PC-9 (cell line): Measurements from ENCODE around the gene RAF1. TPM values are rescaled to one million over a fixed set of nuclear protein-coding genes. Genes with fewer than 3 reads are reported as not detected.

Experiments used
- BruUV-seq: library from RNA; stranded (reverse); fragments of 400-500 nt; replicated peaks from 2 replicates; lab custom pipeline; 2021; lab: Mats Ljungman, UMichigan
- CTCF ChIA-PET: fragments of 300-600 bp; sonication (Branson Sonifier 250); formaldehyde crosslinking; loops from one replicate; lab custom pipeline; 2022; ENCODE audit warnings: antibody characterized with exemption; lab: Charles Lee
- POLR2A ChIA-PET: fragments of 300-600 bp; sonication (Branson Sonifier 250); formaldehyde crosslinking; loops from one replicate; lab custom pipeline; 2022; ENCODE audit warnings: antibody characterized with exemption; ENCODE audit not compliant: unreplicated experiment; lab: Charles Lee
- DNase-seq, 2 experiments: peaks; one replicate each; pipeline versions ENCODE4 v3.0.0 to v3.0.0-alpha.2; 2015 to 2022; ENCODE audit warnings: mixed read lengths in 1 of 2
- H2AFZ ChIP-seq: fragments of 200-600 bp; sonication (generic); 2 replicates; pipeline ENCODE4 v1.8.1; 2017; ENCODE audit warnings: antibody characterized with exemption
- H3F3A ChIP-seq: fragments of 200-600 bp; sonication (generic); 2 replicates; pipeline ENCODE4 v1.8.1; 2017; ENCODE audit warnings: antibody characterized with exemption, mild to moderate bottlenecking, low read depth; ENCODE audit not compliant: insufficient read depth
- H3K27ac ChIP-seq: fragments of 200-600 bp; sonication (generic); 2 replicates; pipeline ENCODE4 v1.6.1; 2016; ENCODE audit warnings: mixed run types
- H3K27me3 ChIP-seq: fragments of 200-600 bp; sonication (generic); 2 replicates; pipeline ENCODE4 v1.6.1; 2016; ENCODE audit warnings: low read depth, mixed run types; ENCODE audit not compliant: insufficient read depth
- H3K36me3 ChIP-seq: fragments of 200-600 bp; sonication (generic); 2 replicates; pipeline ENCODE4 v1.6.1; 2016; ENCODE audit warnings: low read depth, mixed run types
- H3K4me1 ChIP-seq: fragments of 200-600 bp; sonication (generic); replicated peaks from 2 replicates; pipeline ENCODE4 v1.6.1; 2016; ENCODE audit warnings: mixed run types; ENCODE audit not compliant: insufficient read depth
- H3K4me2 ChIP-seq: fragments of 200-600 bp; sonication (generic); 2 replicates; pipeline ENCODE4 v1.6.1; 2017; ENCODE audit warnings: mixed run types
- H3K4me3 ChIP-seq: fragments of 200-600 bp; sonication (generic); 2 replicates; pipeline ENCODE4 v1.6.1; 2016; ENCODE audit warnings: mixed run types
- H3K79me2 ChIP-seq: fragments of 200-600 bp; sonication (generic); 2 replicates; pipeline ENCODE4 v1.6.1; 2017; ENCODE audit warnings: low read depth, mixed run types
- H3K9me2 ChIP-seq: fragments of 200-600 bp; sonication (generic); 2 replicates; pipeline ENCODE4 v1.8.1; 2017; ENCODE audit warnings: mild to moderate bottlenecking; ENCODE audit not compliant: insufficient read depth
- H3K9me3 ChIP-seq: fragments of 200-600 bp; sonication (generic); 2 replicates; pipeline ENCODE4 v1.8.1; 2016; ENCODE audit warnings: low read depth; ENCODE audit not compliant: insufficient read depth
- H4K20me1 ChIP-seq: fragments of 200-600 bp; sonication (generic); 2 replicates; pipeline ENCODE4 v1.8.1; 2017; ENCODE audit not compliant: insufficient read depth
- CTCF ChIP-seq: fragments of 200-600 bp; sonication (generic); conservative IDR thresholded peaks from 2 replicates; pipeline ENCODE4 v1.6.1; 2017; ENCODE audit warnings: mixed run types, antibody characterized with exemption, mild to moderate bottlenecking, moderate library complexity
- EZH2 ChIP-seq: fragments of 200-600 bp; sonication (generic); IDR thresholded peaks from 2 replicates; pipeline ENCODE4 v1.8.0; 2017; ENCODE audit warnings: antibody characterized with exemption, low read depth
- intact Hi-C: fragments of 100-400 bp; cut with micrococcal nuclease; formaldehyde crosslinking; loops from one replicate; pipeline ENCODE4 v1.10.0; 2022; ENCODE audit not compliant: unreplicated experiment
- total RNA-seq: library from RNA; stranded (reverse); gene quantifications from 2 replicates; pipeline ENCODE4 v1.2.3, GENCODE V29; 2021

Gene RAF1
- total RNA-seq, 1 experiment from 2014 or later, result 72.4 TPM

- peak; percentile 63 to 71 for DNase-seq
- ChIA-PET CTCF (interaction anchor here (0.5 to 0.7 kb wide), 4 partner anchors 42 to 185 kb away, joined by 3 to 5 read pairs (median 4); no protein-coding TSS in a partner anchor), POLR2A (no interaction called here)
Measured at GRCh38 chr3:12706504-12707253, 42.8 kb upstream of the RAF1 start.

DNA sequence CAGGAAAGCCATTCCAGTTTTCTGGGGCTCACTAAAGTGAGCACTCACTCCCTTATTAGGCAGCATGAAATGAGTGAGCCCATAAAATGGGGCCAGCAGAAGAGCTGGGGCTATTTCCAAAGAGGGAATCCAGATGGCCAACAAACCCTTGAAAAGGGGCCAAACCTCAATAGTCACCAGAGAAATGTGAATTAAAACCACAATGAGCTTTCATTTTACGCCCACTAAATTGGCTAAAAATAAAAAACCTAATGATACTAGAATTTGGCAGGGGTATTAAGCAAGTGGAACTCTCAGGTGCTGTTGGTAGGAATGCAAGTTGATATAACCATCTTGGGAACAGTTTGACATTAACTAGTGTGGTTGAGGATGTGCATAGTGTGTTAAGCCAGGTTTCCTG, 42.1 kb upstream of the RAF1 start:
- BruUV-seq, result no TSS peak
- Histone ChIP-seq H3K9me2 (no peaks in the 10 kb centered on the region), H3F3A (peaks cover 9% of the 10 kb centered on the region; the same call in 1 of the 2 replicates), H3K9me3 (no peaks in the 10 kb centered on the region), H3K27me3 (no peaks in the 10 kb centered on the region), H4K20me1 (no peaks in the 10 kb centered on the region), H3K4me1 (peaks cover 21% of the 10 kb centered on the region), H3K4me3 (no peak overlapping the region), H3K79me2 (no peaks in the 10 kb centered on the region), H2AFZ (no peak overlapping the region), H3K27ac (no peak overlapping the region), H3K36me3 (no peaks in the 10 kb centered on the region), H3K4me2 (no peak overlapping the region)
- TF ChIP-seq CTCF (no peak), EZH2 (no peak)
- POLR2A ChIA-PET, result no interaction called here
- no peak for DNase-seq
- intact Hi-C loops, result loop anchor here (1.0 to 10.0 kb wide), 5 partner anchors 44 to 571 kb away; partner anchors contain the start of genes RAF1 and RPL32
- CTCF ChIA-PET, result interaction anchor here (0.7 kb wide), 1 partner anchor 49 kb away, joined by 4 read pairs; no protein-coding TSS in a partner anchor

More at GRCh38 chr3:12706504-12707253, 42.8 kb upstream of the RAF1 start:
- no peak overlapping the region for H3K4me2 ChIP-seq
- no peak overlapping the region for H3K27ac ChIP-seq
- H3K4me1 ChIP-seq, result peaks cover 17% of the 10 kb centered on the region
- H3K4me3 ChIP-seq, result no peak overlapping the region
- no peak overlapping the region for H2AFZ ChIP-seq
- peaks cover 9% of the 10 kb centered on the region; the same call in 1 of the 2 replicates for H3F3A ChIP-seq
- no peaks in the 10 kb centered on the region for H3K27me3 ChIP-seq
- TF ChIP-seq EZH2 (no peak), CTCF (peak; percentile 85)
- H3K9me3 ChIP-seq, result no peaks in the 10 kb centered on the region
- no peaks in the 10 kb centered on the region for H3K9me2 ChIP-seq
- intact Hi-C loops, result loop anchor here (1.0 to 10.0 kb wide), 5 partner anchors 44 to 572 kb away; partner anchors contain the start of genes RAF1 and RPL32
- H3K36me3 ChIP-seq, result no peaks in the 10 kb centered on the region
- no peaks in the 10 kb centered on the region for H4K20me1 ChIP-seq
- no peaks in the 10 kb centered on the region for H3K79me2 ChIP-seq
- BruUV-seq, result no TSS peak

GRCh38 chr3:12705374-12705926, 41.5 kb upstream of the RAF1 start:
- no peak for TF ChIP-seq CTCF
- H3K27me3 ChIP-seq, result no peaks in the 10 kb centered on the region
- no peaks in the 10 kb centered on the region for H3K9me3 ChIP-seq
- no TSS peak for BruUV-seq
- no peaks in the 10 kb centered on the region for H3K9me2 ChIP-seq
- POLR2A ChIA-PET, result no interaction called here
- no peak overlapping the region for H3K27ac ChIP-seq
- DNase-seq, result no peak
- H3K36me3 ChIP-seq, result no peaks in the 10 kb centered on the region
- CTCF ChIA-PET, result no interaction called here
- H3K4me3 ChIP-seq, result no peak overlapping the region
- H2AFZ ChIP-seq, result no peak overlapping the region
- no peaks in the 10 kb centered on the region for H3K79me2 ChIP-seq
- H3K4me2 ChIP-seq, result no peak overlapping the region
- intact Hi-C loops, result loop anchor here (5.0 to 10.0 kb wide), 4 partner anchors 43 to 571 kb away; partner anchors contain the start of gene RAF1
- H3F3A ChIP-seq, result peaks cover 9% of the 10 kb centered on the region; the same call in 1 of the 2 replicates
- no peaks in the 10 kb centered on the region for H4K20me1 ChIP-seq
- peaks cover 21% of the 10 kb centered on the region for H3K4me1 ChIP-seq
